Measurements from ENCODE around the gene PRR30.
"Not testable (repeated sequence)": the region's sequence is repeated elsewhere in the genome, so short reads cannot be mapped to it uniquely, and the experiment has no call there.

The PRR30 gene

GRCh38 chr2:27127883-27128667 lies 11.1 kb downstream of the PRR30 start:
- DNase-seq, result no peak

- DNase-seq, result no peak
Observed at GRCh38 chr2:27126252-27126710, 12.9 kb downstream of the PRR30 start.

- no peak for DNase-seq
Observed at GRCh38 chr2:27125104-27125503, 14.1 kb downstream of the PRR30 start.

GRCh38 chr2:27123302-27124150 lies 15.7 kb downstream of the PRR30 start, which contains the start of gene ABHD1:
ABHD1 (plus strand) TSS chr2:27123815; CDS start chr2:27123949, 134 bp downstream.
- peak; percentile 38 to 47 for DNase-seq

GRCh38 chr2:27122791-27123190 lies 16.4 kb downstream of the PRR30 start:
- no peak for DNase-seq

GRCh38 chr2:27121906-27122305 lies 17.3 kb downstream of the PRR30 start:
- peak; percentile 9 to 23 for DNase-seq

DNA sequence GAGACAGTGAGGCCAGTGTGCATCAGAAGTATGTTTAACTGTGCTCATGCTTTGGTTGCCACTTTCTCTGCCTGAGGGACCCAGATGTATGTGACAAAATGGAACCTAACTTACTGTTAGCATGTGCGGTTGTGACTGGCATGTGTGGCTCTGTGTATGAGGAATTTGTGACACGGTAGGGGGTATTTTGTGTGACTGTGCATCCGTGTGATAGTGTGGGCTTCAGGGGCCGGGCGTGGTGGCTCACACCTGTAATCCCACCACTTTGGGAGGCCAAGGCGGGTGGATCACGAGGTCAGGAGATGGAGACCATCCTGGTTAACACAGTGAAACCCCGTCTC lies 19.9 kb downstream of the PRR30 start:
- not testable (repeated sequence) for DNase-seq

DNA sequence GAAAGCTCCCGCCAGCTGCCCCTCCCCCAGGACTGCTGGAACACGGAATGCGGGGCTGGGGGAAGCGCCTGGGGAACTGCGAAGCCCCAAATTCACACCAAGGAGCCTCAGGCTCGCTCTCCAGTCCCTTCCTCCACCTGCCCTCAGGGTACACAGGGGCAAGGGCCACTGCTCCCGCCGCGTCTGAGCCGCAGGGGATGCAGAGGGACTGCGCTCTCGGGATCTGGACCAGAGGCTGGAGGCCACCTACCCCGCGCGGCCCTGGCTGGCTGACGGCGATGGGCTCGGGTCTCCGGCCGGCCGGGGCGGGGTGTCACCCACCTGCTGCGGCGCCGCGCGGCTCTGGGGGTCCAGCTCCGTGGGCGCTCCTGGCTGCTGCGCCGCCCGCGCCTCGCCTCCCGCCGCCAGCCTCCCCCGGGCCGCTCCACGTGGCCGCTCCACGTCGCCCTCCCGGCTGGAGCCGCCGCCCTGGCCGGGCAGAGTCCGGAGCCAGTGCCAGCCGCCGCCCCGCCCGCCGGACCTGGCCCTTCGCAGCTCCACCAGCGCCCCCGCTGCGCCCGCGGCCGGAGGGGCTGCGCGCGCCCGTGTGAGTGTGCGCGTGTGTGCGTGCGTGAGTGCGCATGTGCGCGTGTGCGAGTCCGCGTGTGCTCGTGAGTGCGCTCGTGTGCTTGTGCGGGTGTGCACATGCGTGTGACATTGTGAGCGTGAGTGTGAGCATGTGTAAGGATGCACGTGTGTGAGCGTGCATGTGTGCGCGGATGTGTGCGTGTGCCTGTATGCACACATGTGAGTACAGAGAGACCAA lies 20.5 kb downstream of the PRR30 start, which contains the start of gene CGREF1:
Gene CGREF1, minus strand, starts transcription at position 604 of the 805 bp plus-strand sequence. CDS start 14,762 bp downstream, outside the sequence.
- DNase-seq, result no peak

GRCh38 chr2:27117995-27118524 lies 21.1 kb downstream of the PRR30 start:
- DNase-seq, result no peak

- no peak for DNase-seq
Observed at GRCh38 chr2:27115519-27115918, 23.7 kb downstream of the PRR30 start.

DNA sequence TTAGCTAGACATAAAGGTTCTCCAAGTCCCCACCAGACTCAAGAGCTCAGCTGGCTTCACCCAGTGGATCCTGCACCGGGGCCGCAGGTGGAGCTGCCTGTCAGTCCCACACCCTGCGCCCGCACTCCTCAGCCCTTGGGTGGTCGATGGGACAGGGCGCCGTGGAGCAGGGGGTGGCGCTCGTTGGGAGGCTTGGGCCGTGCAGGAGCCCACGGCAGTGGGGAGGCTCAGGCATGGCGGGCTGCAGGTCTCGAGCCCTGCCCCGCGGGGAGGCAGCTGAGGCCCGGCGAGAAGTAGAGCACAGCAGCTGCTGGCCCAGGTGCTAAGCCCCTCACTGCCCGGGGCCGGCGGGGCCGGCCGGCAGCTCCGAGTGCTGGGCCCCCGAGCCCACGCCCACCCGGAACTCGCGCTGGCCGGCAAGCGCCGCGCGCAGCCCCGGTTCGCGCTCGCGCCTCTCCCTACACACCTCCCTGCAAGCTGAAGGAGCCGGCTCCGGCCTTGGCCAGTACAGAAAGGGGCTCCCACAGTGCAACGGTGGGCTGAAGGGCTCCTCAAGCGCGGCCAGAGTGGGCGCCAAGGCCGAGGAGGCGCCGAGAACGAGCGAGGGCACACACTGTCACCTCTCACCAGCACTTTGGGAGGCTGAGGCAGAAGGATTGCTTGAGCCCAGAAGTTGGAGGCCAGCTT lies 27.7 kb downstream of the PRR30 start:
- DNase-seq, result not testable (repeated sequence)

GRCh38 chr2:27110603-27111352 lies 28.4 kb downstream of the PRR30 start:
- DNase-seq, result not testable (repeated sequence)

GRCh38 chr2:27109083-27109482 lies 30.1 kb downstream of the PRR30 start:
- DNase-seq, result no peak

DNA sequence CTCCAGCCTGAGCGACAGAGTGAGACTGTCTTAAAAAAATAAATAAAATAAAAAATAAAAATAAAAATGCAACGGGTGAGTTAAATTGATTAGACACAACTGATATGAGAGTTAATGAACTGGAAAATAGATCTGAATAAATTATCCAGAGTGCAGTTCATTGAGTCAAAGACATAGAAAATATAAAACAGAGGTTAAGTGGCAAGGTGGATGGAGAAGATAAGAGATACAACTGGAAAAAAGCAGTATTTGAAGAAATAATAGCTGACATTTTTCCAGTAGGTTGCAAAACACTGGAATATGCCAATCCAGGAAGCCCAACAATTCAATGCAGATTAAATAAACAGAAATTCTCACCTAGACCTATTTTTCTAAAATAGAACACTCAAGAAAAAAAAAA lies 31.0 kb downstream of the PRR30 start:
- DNase-seq, result no peak

DNA sequence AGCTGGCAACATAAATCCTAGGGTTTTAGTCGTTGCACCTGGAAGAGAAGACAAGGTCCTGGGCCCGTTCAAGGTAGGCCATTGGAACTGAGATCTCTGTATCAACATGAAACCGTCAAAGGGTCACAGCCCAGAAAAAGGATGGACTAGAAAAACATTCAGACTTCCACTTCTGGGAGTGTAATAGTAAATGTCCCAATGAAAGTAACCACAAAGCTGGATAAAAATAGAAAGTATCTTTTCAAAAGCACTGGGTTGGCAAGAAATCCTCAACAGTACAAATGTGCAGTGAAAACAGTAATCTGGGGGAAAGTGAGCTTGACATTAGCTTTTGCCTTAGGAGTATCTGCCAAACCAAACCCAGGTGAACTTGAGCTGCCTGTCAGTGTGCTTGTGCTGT lies 33.2 kb downstream of the PRR30 start:
- no peak for DNase-seq

GRCh38 chr2:27102329-27102728 lies 36.9 kb downstream of the PRR30 start:
- DNase-seq, result no peak

GRCh38 chr2:27100036-27100435 lies 39.2 kb downstream of the PRR30 start:
- DNase-seq, result no peak

DNA sequence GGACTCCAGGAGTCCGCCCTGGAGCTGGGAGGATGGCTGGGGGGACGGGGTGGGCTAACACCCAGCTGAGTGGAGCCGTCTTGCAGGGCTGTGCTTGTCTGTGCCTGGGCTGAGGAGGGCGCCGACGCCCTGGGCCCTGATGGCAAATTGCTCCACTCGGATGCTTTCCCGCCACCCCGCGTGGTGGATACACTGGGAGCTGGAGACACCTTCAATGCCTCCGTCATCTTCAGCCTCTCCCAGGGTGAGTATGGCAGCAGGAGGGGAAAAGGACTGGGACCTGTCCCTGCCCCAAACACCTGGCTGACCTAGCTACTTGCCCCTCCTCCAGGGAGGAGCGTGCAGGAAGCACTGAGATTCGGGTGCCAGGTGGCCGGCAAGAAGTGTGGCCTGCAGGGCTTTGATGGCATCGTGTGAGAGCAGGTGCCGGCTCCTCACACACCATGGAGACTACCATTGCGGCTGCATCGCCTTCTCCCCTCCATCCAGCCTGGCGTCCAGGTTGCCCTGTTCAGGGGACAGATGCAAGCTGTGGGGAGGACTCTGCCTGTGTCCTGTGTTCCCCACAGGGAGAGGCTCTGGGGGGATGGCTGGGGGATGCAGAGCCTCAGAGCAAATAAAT lies 39.8 kb downstream of the PRR30 start:
- DNase-seq, result no peak

DNA sequence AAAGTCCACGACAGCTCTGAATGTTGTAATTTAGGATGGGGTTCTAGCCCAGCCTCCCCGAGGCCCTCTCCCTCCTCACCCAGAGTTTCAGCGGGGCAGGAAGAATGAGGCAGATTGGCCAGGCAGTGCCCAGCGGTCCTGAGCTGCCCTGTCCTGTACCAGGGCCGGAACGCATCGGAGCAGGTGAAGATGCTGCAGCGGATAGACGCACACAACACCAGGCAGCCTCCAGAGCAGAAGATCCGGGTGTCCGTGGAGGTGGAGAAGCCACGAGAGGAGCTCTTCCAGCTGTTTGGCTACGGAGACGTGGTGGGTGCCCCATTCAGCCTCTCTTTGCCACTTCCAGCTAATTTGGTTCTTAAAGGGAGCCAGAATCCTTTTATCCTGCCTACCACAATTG lies 41.9 kb downstream of the PRR30 start:
- DNase-seq, result no peak

DNA sequence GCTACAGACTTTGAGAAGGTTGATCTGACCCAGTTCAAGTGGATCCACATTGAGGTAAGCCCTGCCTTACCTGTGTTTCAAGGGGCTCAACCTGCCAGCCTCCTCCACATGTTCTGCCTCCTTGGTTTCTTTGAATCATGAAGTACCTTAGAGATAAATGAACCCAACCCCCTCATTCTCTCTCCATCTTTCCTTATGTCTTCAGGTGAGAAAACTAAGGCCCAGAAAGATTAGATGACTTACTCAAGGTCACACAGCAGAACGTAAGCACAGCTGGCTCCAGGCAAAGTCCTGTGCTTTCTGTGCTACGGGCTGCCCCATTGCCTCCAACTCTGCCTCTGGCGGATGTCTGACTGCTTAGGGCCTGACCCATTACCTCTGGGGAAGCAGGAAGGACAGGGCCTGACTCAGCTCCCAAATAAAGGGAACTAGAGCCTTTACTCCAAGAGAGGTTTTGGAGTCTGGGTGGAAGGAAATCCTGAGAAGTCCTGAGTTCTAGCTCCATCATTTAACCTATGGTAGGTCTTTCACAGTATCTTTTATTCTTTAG lies 42.4 kb downstream of the PRR30 start:
- DNase-seq, result peak; percentile 58 to 61
